GM12878 (cell line): Measurements from ENCODE around the gene RUBCNL. TPM values are rescaled to one million over a fixed set of nuclear protein-coding genes. Genes with fewer than 3 reads are reported as not detected.

Experiments
- ATAC-seq: fragments of 200-7000 bp; cut with Tn5 transposase; 3 replicates; pipeline ENCODE4 v1.9.1; 2020; ENCODE audit warnings: mild to moderate bottlenecking, moderate library complexity
- BruUV-seq: library from RNA; stranded (reverse); fragments of 400-500 nt; replicated peaks from 2 replicates; lab custom pipeline; 2021; lab: Mats Ljungman, UMichigan
- CTCF ChIA-PET: fragments of 300-600 bp; sonication (Branson Sonifier 250); formaldehyde crosslinking; extraction: SDS; loops from one replicate; lab custom pipeline; 2021; ENCODE audit warnings: inconsistent platforms; lab: Yijun Ruan, JAX
- POLR2A ChIA-PET: fragments of 350-600 bp; formaldehyde crosslinking; extraction: SDS; loops from one replicate; lab custom pipeline; 2021; ENCODE audit warnings: inconsistent platforms; lab: Charles Lee
- RAD21 ChIA-PET: fragments of 300-600 bp; sonication (Branson Sonifier 250); formaldehyde crosslinking; loops from one replicate; lab custom pipeline; 2023; ENCODE audit warnings: antibody characterized with exemption; ENCODE audit not compliant: unreplicated experiment; lab: Charles Lee
- SMC1A ChIA-PET: fragments of 300-600 bp; sonication (Branson Sonifier 250); formaldehyde crosslinking; loops from one replicate; lab custom pipeline; 2023; ENCODE audit not compliant: unreplicated experiment, uncharacterized antibody; lab: Charles Lee
- DNase-seq: peaks from one replicate; pipeline ENCODE4 v3.0.0-alpha.2; 2011; ENCODE audit warnings: low read depth, low spot score
- FAIRE-seq: peaks from 3 replicates; lab custom pipeline; 2011; peaks lifted over from hg19 to GRCh38; lab: Jason Lieb, UNC
- H2AFZ ChIP-seq: 2 replicates; pipeline ENCODE4 v1.6.0; 2011; ENCODE audit warnings: low read depth, low read length, control low read depth; ENCODE audit not compliant: control insufficient read depth
- H3K27ac ChIP-seq: 2 replicates; pipeline ENCODE4 v1.5.1; 2011; ENCODE audit warnings: control low read depth; ENCODE audit not compliant: control insufficient read depth, insufficient read depth
- H3K27me3 ChIP-seq, 2 experiments: replicated peaks in 1 of 2; 2 replicates each; pipeline versions ENCODE4 v1.6.0 to v1.6.1; 2011; ENCODE audit warnings: low read length in 1 of 2; ENCODE audit not compliant: control insufficient read depth in 2 of 2, insufficient read depth in 2 of 2
- H3K36me3 ChIP-seq, 2 experiments: 2 replicates each; pipeline ENCODE4 v1.5.1; 2011; ENCODE audit warnings: low read length in 1 of 2; ENCODE audit not compliant: control insufficient read depth in 2 of 2, insufficient read depth in 2 of 2
- H3K4me1 ChIP-seq: 2 replicates; pipeline ENCODE4 v1.6.1; 2011; ENCODE audit warnings: mild to moderate bottlenecking, low read length, moderate library complexity, mixed read lengths; ENCODE audit not compliant: control insufficient read depth, insufficient read depth
- H3K4me2 ChIP-seq: 2 replicates; pipeline ENCODE4 v1.6.0; 2011; ENCODE audit warnings: control low read depth; ENCODE audit not compliant: control insufficient read depth, insufficient read depth
- H3K4me3 ChIP-seq: fragments of 200-600 bp; sonication (generic); 2 replicates; pipeline ENCODE4 v1.5.1; 2016
- H3K79me2 ChIP-seq: 2 replicates; pipeline ENCODE4 v1.6.0; 2011; ENCODE audit warnings: low read length; ENCODE audit not compliant: control insufficient read depth, insufficient read depth
- H3K9ac ChIP-seq: 2 replicates; pipeline ENCODE4 v1.8.0; 2011; ENCODE audit warnings: low read length, control low read depth, mixed read lengths; ENCODE audit not compliant: control insufficient read depth, insufficient read depth
- H3K9me3 ChIP-seq: replicated peaks from 3 replicates; pipeline ENCODE4 v1.5.1; 2011; ENCODE audit warnings: mild to moderate bottlenecking, low read length; ENCODE audit not compliant: control insufficient read depth, insufficient read depth
- H4K20me1 ChIP-seq: 2 replicates; pipeline ENCODE4 v1.6.0; 2011; ENCODE audit not compliant: control insufficient read depth, insufficient read depth
- BHLHE40 ChIP-seq, 2 experiments: fragments of 450-650 bp in 1 of 2; IDR thresholded peaks; 2 replicates each; pipeline ENCODE4 v1.6.1; 2011 to 2017; ENCODE audit warnings: low read depth in 2 of 2, borderline replicate concordance in 1 of 2, improper control_type of control experiment in 1 of 2, low read length in 1 of 2, mild to moderate bottlenecking in 1 of 2
- CBX5 ChIP-seq: sonication (generic); IDR thresholded peaks from 2 replicates; pipeline ENCODE4 v1.6.1; 2016; ENCODE audit warnings: low read depth, moderate library complexity, mild to moderate bottlenecking, inconsistent platforms
- CEBPB ChIP-seq, 2 experiments: fragments of 150-350 bp in 1 of 2; IDR thresholded peaks; 2 replicates each; pipeline ENCODE4 v1.6.1; 2012 to 2014; ENCODE audit warnings: low read depth in 2 of 2, low read length in 2 of 2, borderline replicate concordance in 1 of 2, inconsistent platforms in 1 of 2
- CHD4 ChIP-seq: fragments of 200-600 bp; sonication (generic); IDR thresholded peaks from 2 replicates; pipeline ENCODE4 v1.6.1; 2016; ENCODE audit warnings: mild to moderate bottlenecking
- MEF2B ChIP-seq: fragments of 450-650 bp; IDR thresholded peaks from 2 replicates; pipeline ENCODE4 v1.6.1; 2018; ENCODE audit warnings: mild to moderate bottlenecking, moderate library complexity; ENCODE audit not compliant: partially characterized antibody, poor library complexity, severe bottlenecking
- MYC ChIP-seq: IDR thresholded peaks from 2 replicates; pipeline ENCODE4 v1.6.1; 2011; ENCODE audit warnings: mild to moderate bottlenecking, low read length, moderate library complexity, inconsistent platforms; ENCODE audit not compliant: insufficient read depth, insufficient replicate concordance, insufficient read length, severe bottlenecking
- PAX5 ChIP-seq: IDR thresholded peaks from 2 replicates; pipeline ENCODE4 v1.6.1; 2011; ENCODE audit warnings: low read depth, low read length, borderline replicate concordance
- SREBF2 ChIP-seq: IDR thresholded peaks from 2 replicates; pipeline ENCODE4 v1.6.1; 2012; ENCODE audit warnings: mild to moderate bottlenecking, low read length
- SUPT20H ChIP-seq: IDR thresholded peaks from 2 replicates; pipeline ENCODE4 v1.6.1; 2011; ENCODE audit warnings: low read depth, mild to moderate bottlenecking, low read length, moderate library complexity, borderline replicate concordance; ENCODE audit not compliant: control insufficient read depth
- YBX1 ChIP-seq: fragments of 450-650 bp; IDR thresholded peaks from 2 replicates; pipeline ENCODE4 v1.6.1; 2016; ENCODE audit warnings: antibody characterized with exemption
- WGBS: methylation state at CpG from one replicate; pipeline ENCODE4 v1.1.6; 2016; ENCODE audit warnings: low lambda C conversion rate; ENCODE audit not compliant: insufficient replicate concordance, insufficient coverage; ENCODE audit errors: missing lambda C conversion rate; 5-methylcytosine and 5-hydroxymethylcytosine counted together
- in situ Hi-C: fragments of 300-500 bp; cut with MboI; formaldehyde crosslinking; loops from 9 replicates; pipeline ENCODE4 v1.14.3; 2018; ENCODE audit warnings: mixed read lengths
- intact Hi-C: fragments of 100-400 bp; cut with micrococcal nuclease; formaldehyde crosslinking; loops from one replicate; pipeline ENCODE4 v1.14.2; 2022; ENCODE audit not compliant: unreplicated experiment
- polyA plus RNA-seq, 11 experiments: library from polyadenylated mRNA; depleted of rRNA in 4 of 11; unstranded in 6 of 11; stranded (reverse) in 5 of 11; fragments of >200 nt; fragmentation: Nextera tagmentation in 4 of 11; fragmentation: Illumina TruSeq in 1 of 11; extraction: Ambion mirVana in 4 of 11; extraction: Trizol in 1 of 11; gene quantifications; 1 replicate in 1 of 11; 2 replicates in 10 of 11; pipeline versions ENCODE4 v1.2.1 to v1.2.3, GENCODE V29; 2011 to 2016; ENCODE audit warnings: inconsistent platforms in 2 of 11, missing spikeins in 2 of 11, low read depth in 1 of 11
- total RNA-seq, 4 experiments: library from RNA; depleted of rRNA in 3 of 4; stranded (reverse); fragments of >200 nt in 3 of 4; fragmentation: Illumina TruSeq in 1 of 4; extraction: Trizol in 1 of 4; gene quantifications; 2 replicates each; pipeline versions ENCODE4 v1.2.1 to v1.2.3, GENCODE V29; 2013 to 2021
- TF ChIP-seq, protein P1 (sequence below): fragments of 450-650 bp; conservative IDR thresholded peaks from 2 replicates; pipeline ENCODE4 v1.6.1; 2017; ENCODE audit warnings: mild to moderate bottlenecking, moderate library complexity
- TF ChIP-seq, protein P2 (sequence below): fragments of 450-650 bp; formaldehyde crosslinking; IDR thresholded peaks from 2 replicates; pipeline ENCODE4 v1.4.0; 2020; ENCODE audit warnings: mild to moderate bottlenecking, moderate library complexity
- TF ChIP-seq, protein P3 (sequence below): fragments of 150-350 bp; IDR thresholded peaks from 2 replicates; pipeline ENCODE4 v1.6.1; 2014; ENCODE audit warnings: mild to moderate bottlenecking, low read depth, low read length
- TF ChIP-seq, protein P4 (sequence below): fragments of 450-650 bp; IDR thresholded peaks from 2 replicates; pipeline ENCODE4 v1.6.1; 2017; ENCODE audit warnings: mild to moderate bottlenecking, low read depth, inconsistent platforms; ENCODE audit not compliant: poor library complexity, severe bottlenecking

The RUBCNL gene
- total and polyA plus RNA-seq, 10 of the 15 experiments (the other 5 are each of a cell fraction or from before 2014, with no cell fraction given): 0.71 to 51.9 (median 38.2) TPM

DNA sequence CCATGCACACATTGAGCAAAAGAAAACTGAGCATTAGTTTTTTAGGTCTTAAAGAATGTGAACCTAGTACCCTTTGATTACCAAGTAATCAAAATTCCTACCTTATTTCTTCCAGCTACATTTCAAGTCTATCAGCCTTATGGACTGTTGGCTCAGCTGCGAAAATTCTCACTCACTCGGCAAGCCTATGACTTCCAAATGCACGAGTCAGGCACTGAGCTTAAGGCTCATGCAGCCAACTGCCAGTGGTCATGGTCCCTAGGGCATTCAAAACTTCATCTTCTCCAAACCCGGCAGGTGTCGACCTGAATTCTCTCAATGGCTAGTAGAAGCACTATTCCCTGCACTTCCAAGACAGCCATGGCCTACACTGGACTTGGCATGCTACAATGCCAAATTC is 41.2 kb downstream of the RUBCNL start:
- ChIA-PET SMC1A (interaction anchor here (1.1 to 2.3 kb wide), 5 partner anchors 9 to 25 kb away, joined by 3 to 6 read pairs (median 3); no protein-coding TSS in a partner anchor), CTCF (interaction anchor here (0.9 to 1.7 kb wide), 2 partner anchors 12 to 42 kb away, joined by 3 to 4 read pairs; partner anchors contain the start of gene RUBCNL), RAD21 (interaction anchor here (0.6 kb wide), 1 partner anchor 110 kb away, joined by 3 read pairs; no protein-coding TSS in a partner anchor), POLR2A (no interaction called here)
- Histone ChIP-seq H3K9ac (no peak overlapping the region), H3K4me1 (peaks cover 8% of the 10 kb centered on the region), H3K27me3 (no peaks in the 10 kb centered on the region), H3K4me2 (no peak overlapping the region), H3K79me2 (no peaks in the 10 kb centered on the region), H3K27ac (no peak overlapping the region), H2AFZ (no peak overlapping the region), H4K20me1 (no peaks in the 10 kb centered on the region), H3K9me3 (no peaks in the 10 kb centered on the region), H3K36me3 (peaks cover 2 to 24% of the 10 kb centered on the region in 2 experiments), H3K4me3 (no peak overlapping the region)
- ATAC-seq (no peak), FAIRE-seq (no peak), DNase-seq (no peak)
- BruUV-seq: no TSS peak
- in situ Hi-C loops: no loop called here
- intact Hi-C loops: no loop called here
- WGBS: 43% methylated on average over 5 of the region's 5 CpGs
- TF ChIP-seq, protein P1, sequence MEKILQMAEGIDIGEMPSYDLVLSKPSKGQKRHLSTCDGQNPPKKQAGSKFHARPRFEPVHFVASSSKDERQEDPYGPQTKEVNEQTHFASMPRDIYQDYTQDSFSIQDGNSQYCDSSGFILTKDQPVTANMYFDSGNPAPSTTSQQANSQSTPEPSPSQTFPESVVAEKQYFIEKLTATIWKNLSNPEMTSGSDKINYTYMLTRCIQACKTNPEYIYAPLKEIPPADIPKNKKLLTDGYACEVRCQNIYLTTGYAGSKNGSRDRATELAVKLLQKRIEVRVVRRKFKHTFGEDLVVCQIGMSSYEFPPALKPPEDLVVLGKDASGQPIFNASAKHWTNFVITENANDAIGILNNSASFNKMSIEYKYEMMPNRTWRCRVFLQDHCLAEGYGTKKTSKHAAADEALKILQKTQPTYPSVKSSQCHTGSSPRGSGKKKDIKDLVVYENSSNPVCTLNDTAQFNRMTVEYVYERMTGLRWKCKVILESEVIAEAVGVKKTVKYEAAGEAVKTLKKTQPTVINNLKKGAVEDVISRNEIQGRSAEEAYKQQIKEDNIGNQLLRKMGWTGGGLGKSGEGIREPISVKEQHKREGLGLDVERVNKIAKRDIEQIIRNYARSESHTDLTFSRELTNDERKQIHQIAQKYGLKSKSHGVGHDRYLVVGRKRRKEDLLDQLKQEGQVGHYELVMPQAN: no peak
- TF ChIP-seq PAX5 (no peak), SUPT20H (no peak), YBX1 (no peak), CBX5 (no peak), MYC (no peak), CEBPB (IDR thresholded peaks at IDR 0.05; ENCODE audit: borderline replicate concordance in 1 of 2, low read depth in 2 of 2, low read length in 2 of 2) (no peak), MEF2B (no peak), BHLHE40 (IDR thresholded peaks at IDR 0.05; ENCODE audit: borderline replicate concordance in 1 of 2, low read depth in 2 of 2, low read length in 1 of 2) (no peak), CHD4 (no peak), SREBF2 (no peak)
- TF ChIP-seq, protein P2, sequence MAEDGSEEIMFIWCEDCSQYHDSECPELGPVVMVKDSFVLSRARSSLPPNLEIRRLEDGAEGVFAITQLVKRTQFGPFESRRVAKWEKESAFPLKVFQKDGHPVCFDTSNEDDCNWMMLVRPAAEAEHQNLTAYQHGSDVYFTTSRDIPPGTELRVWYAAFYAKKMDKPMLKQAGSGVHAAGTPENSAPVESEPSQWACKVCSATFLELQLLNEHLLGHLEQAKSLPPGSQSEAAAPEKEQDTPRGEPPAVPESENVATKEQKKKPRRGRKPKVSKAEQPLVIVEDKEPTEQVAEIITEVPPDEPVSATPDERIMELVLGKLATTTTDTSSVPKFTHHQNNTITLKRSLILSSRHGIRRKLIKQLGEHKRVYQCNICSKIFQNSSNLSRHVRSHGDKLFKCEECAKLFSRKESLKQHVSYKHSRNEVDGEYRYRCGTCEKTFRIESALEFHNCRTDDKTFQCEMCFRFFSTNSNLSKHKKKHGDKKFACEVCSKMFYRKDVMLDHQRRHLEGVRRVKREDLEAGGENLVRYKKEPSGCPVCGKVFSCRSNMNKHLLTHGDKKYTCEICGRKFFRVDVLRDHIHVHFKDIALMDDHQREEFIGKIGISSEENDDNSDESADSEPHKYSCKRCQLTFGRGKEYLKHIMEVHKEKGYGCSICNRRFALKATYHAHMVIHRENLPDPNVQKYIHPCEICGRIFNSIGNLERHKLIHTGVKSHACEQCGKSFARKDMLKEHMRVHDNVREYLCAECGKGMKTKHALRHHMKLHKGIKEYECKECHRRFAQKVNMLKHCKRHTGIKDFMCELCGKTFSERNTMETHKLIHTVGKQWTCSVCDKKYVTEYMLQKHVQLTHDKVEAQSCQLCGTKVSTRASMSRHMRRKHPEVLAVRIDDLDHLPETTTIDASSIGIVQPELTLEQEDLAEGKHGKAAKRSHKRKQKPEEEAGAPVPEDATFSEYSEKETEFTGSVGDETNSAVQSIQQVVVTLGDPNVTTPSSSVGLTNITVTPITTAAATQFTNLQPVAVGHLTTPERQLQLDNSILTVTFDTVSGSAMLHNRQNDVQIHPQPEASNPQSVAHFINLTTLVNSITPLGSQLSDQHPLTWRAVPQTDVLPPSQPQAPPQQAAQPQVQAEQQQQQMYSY: no peak
- TF ChIP-seq, protein P3, sequence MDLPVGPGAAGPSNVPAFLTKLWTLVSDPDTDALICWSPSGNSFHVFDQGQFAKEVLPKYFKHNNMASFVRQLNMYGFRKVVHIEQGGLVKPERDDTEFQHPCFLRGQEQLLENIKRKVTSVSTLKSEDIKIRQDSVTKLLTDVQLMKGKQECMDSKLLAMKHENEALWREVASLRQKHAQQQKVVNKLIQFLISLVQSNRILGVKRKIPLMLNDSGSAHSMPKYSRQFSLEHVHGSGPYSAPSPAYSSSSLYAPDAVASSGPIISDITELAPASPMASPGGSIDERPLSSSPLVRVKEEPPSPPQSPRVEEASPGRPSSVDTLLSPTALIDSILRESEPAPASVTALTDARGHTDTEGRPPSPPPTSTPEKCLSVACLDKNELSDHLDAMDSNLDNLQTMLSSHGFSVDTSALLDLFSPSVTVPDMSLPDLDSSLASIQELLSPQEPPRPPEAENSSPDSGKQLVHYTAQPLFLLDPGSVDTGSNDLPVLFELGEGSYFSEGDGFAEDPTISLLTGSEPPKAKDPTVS: no peak
- TF ChIP-seq, protein P4, sequence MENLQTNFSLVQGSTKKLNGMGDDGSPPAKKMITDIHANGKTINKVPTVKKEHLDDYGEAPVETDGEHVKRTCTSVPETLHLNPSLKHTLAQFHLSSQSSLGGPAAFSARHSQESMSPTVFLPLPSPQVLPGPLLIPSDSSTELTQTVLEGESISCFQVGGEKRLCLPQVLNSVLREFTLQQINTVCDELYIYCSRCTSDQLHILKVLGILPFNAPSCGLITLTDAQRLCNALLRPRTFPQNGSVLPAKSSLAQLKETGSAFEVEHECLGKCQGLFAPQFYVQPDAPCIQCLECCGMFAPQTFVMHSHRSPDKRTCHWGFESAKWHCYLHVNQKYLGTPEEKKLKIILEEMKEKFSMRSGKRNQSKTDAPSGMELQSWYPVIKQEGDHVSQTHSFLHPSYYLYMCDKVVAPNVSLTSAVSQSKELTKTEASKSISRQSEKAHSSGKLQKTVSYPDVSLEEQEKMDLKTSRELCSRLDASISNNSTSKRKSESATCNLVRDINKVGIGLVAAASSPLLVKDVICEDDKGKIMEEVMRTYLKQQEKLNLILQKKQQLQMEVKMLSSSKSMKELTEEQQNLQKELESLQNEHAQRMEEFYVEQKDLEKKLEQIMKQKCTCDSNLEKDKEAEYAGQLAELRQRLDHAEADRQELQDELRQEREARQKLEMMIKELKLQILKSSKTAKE: no peak
